IPS-20b (cell line): Measurements from ENCODE around the gene NAP1L4.

Experiments
- H3K27ac ChIP-seq: one replicate; pipeline ENCODE4 v1.5.1; 2013; ENCODE audit warnings: low read length
- H3K27me3 ChIP-seq: 2 replicates; pipeline ENCODE4 v1.6.1; 2013; ENCODE audit warnings: mild to moderate bottlenecking, low read length, inconsistent platforms; ENCODE audit not compliant: insufficient read depth
- H3K36me3 ChIP-seq: 2 replicates; pipeline ENCODE4 v1.6.1; 2013; ENCODE audit warnings: low read depth, mild to moderate bottlenecking, inconsistent platforms, low read length, moderate library complexity; ENCODE audit not compliant: insufficient read depth
- H3K4me1 ChIP-seq: 2 replicates; pipeline ENCODE4 v1.6.1; 2013; ENCODE audit warnings: mild to moderate bottlenecking, control low read depth, inconsistent platforms, low read length, moderate library complexity; ENCODE audit not compliant: insufficient read depth
- H3K4me3 ChIP-seq: 2 replicates; pipeline ENCODE4 v1.5.1; 2013; ENCODE audit warnings: mild to moderate bottlenecking, low read length, inconsistent platforms
- H3K9ac ChIP-seq: 2 replicates; pipeline ENCODE4 v1.6.1; 2013; ENCODE audit warnings: low read depth, mild to moderate bottlenecking, inconsistent platforms, low read length, moderate library complexity
- H3K9me3 ChIP-seq: 2 replicates; pipeline ENCODE4 v1.6.1; 2013; ENCODE audit warnings: mild to moderate bottlenecking, low read depth, low read length, inconsistent platforms; ENCODE audit not compliant: insufficient read depth

The NAP1L4 gene

GRCh38 chr11:3009481-3009880, 17.4 kb upstream of the NAP1L4 start:
- Histone ChIP-seq H3K27ac (no peak overlapping the region), H3K4me3 (no peak overlapping the region), H3K9me3 (no peaks in the 10 kb centered on the region), H3K27me3 (no peaks in the 10 kb centered on the region), H3K36me3 (peaks cover 88% of the 10 kb centered on the region), H3K4me1 (no peaks in the 10 kb centered on the region), H3K9ac (no peak overlapping the region)

- H3K27me3 ChIP-seq = no peaks in the 10 kb centered on the region
- no peak overlapping the region for H3K27ac ChIP-seq
- peaks cover 88% of the 10 kb centered on the region for H3K36me3 ChIP-seq
- H3K4me3 ChIP-seq = no peak overlapping the region
- no peaks in the 10 kb centered on the region for H3K4me1 ChIP-seq
- H3K9me3 ChIP-seq = no peaks in the 10 kb centered on the region
- H3K9ac ChIP-seq = no peak overlapping the region
These were observed 16.7 kb upstream of the NAP1L4 start for GRCh38 chr11:3008746-3009336.

- Histone ChIP-seq H3K36me3 (peaks cover 91% of the 10 kb centered on the region), H3K27ac (no peak overlapping the region), H3K4me3 (no peak overlapping the region), H3K4me1 (no peaks in the 10 kb centered on the region), H3K9me3 (no peaks in the 10 kb centered on the region), H3K27me3 (no peaks in the 10 kb centered on the region), H3K9ac (no peak overlapping the region)
These were observed 15.4 kb upstream of the NAP1L4 start for GRCh38 chr11:3007404-3008010.

GRCh38 chr11:3006505-3007260, 14.6 kb upstream of the NAP1L4 start:
- Histone ChIP-seq H3K4me1 (no peaks in the 10 kb centered on the region), H3K27me3 (no peaks in the 10 kb centered on the region), H3K27ac (no peak overlapping the region), H3K9me3 (no peaks in the 10 kb centered on the region), H3K36me3 (peaks cover 91% of the 10 kb centered on the region), H3K4me3 (no peak overlapping the region), H3K9ac (no peak overlapping the region)

GRCh38 chr11:3004481-3004880, 12.4 kb upstream of the NAP1L4 start:
- Histone ChIP-seq H3K4me3 (no peak overlapping the region), H3K27me3 (no peaks in the 10 kb centered on the region), H3K27ac (no peak overlapping the region), H3K9me3 (no peaks in the 10 kb centered on the region), H3K4me1 (no peaks in the 10 kb centered on the region), H3K9ac (no peak overlapping the region), H3K36me3 (peaks cover 93% of the 10 kb centered on the region)

- no peaks in the 10 kb centered on the region for H3K9me3 ChIP-seq
- no peaks in the 10 kb centered on the region for H3K4me1 ChIP-seq
- H3K36me3 ChIP-seq = peaks cover 88% of the 10 kb centered on the region
- H3K27me3 ChIP-seq = no peaks in the 10 kb centered on the region
- no peak overlapping the region for H3K4me3 ChIP-seq
- no peak overlapping the region for H3K27ac ChIP-seq
- no peak overlapping the region for H3K9ac ChIP-seq
These were observed 11.5 kb upstream of the NAP1L4 start for GRCh38 chr11:3003396-3004231.

- H3K27ac ChIP-seq = no peak overlapping the region
- H3K4me3 ChIP-seq = no peak overlapping the region
- no peaks in the 10 kb centered on the region for H3K4me1 ChIP-seq
- no peak overlapping the region for H3K9ac ChIP-seq
- H3K27me3 ChIP-seq = no peaks in the 10 kb centered on the region
- H3K36me3 ChIP-seq = peaks cover 85% of the 10 kb centered on the region
- no peaks in the 10 kb centered on the region for H3K9me3 ChIP-seq
These were observed 10.7 kb upstream of the NAP1L4 start for GRCh38 chr11:3002871-3003270.

- Histone ChIP-seq H3K27me3 (no peaks in the 10 kb centered on the region), H3K36me3 (peaks cover 80% of the 10 kb centered on the region), H3K9ac (no peak overlapping the region), H3K4me1 (no peaks in the 10 kb centered on the region), H3K9me3 (no peaks in the 10 kb centered on the region), H3K4me3 (no peak overlapping the region), H3K27ac (no peak overlapping the region)
These were observed 10.3 kb upstream of the NAP1L4 start for GRCh38 chr11:3002351-3002861.

- peaks cover 72% of the 10 kb centered on the region for H3K36me3 ChIP-seq
- H3K27ac ChIP-seq = no peak overlapping the region
These were observed 9.4 kb upstream of the NAP1L4 start for GRCh38 chr11:3001496-3001895.

GRCh38 chr11:3000032-3000961, 8.2 kb upstream of the NAP1L4 start:
- H3K27ac ChIP-seq = no peak overlapping the region
- no peak overlapping the region for H3K9ac ChIP-seq
- no peaks in the 10 kb centered on the region for H3K4me1 ChIP-seq
- peaks cover 61% of the 10 kb centered on the region for H3K36me3 ChIP-seq
- no peaks in the 10 kb centered on the region for H3K27me3 ChIP-seq
- H3K4me3 ChIP-seq = no peak overlapping the region
- H3K9me3 ChIP-seq = no peaks in the 10 kb centered on the region

More at GRCh38 chr11:3001496-3001895, 9.4 kb upstream of the NAP1L4 start:
- Histone ChIP-seq H3K9me3 (no peaks in the 10 kb centered on the region), H3K4me3 (no peak overlapping the region), H3K27me3 (no peaks in the 10 kb centered on the region), H3K4me1 (no peaks in the 10 kb centered on the region), H3K9ac (no peak overlapping the region)
